Measurements from ENCODE around the gene CCN2.

- TF ChIP-seq CTCF (conservative IDR thresholded peaks at IDR 0.05; ENCODE audit: low read length): no peak
- no peak for TF ChIP-seq EZH2phosphoT487 (IDR thresholded peaks at IDR 0.05; ENCODE audit: borderline replicate concordance, low read depth, low read length)
Observed at GRCh38 chr6:131947986-131948661, 3.0 kb downstream of the CCN2 start.

Measured in OCI-LY7 (cell line).